ENCODE measurements around the gene MMP23B.

- TF ChIP-seq CTCF (IDR thresholded peaks at IDR 0.05 in 4 of 5, conservative IDR thresholded peaks at IDR 0.05 in 1 of 5) (no peak), POLR2A (IDR thresholded peaks at IDR 0.05) (no peak)
These were observed 40.5 kb upstream of the MMP23B start for GRCh38 chr1:1591452-1591851.

Measured in gastrocnemius medialis (tissue), 4 donors.